ENCODE data around the gene ZFYVE27. TPM values are rescaled to one million over a fixed set of nuclear protein-coding genes. Genes with fewer than 3 reads are reported as not detected.

Gene ZFYVE27
- total RNA-seq, 1 experiment from 2014 or later = 31.7 TPM

- POLR2A ChIA-PET (ENCODE audit: low non-redundant PET) = no interaction called here
- H3K36me3 ChIP-seq (ENCODE audit: insufficient read depth, low read length, poor library complexity, severe bottlenecking) = no peaks in the 10 kb centered on the region
- intact Hi-C loops (cut with micrococcal nuclease; ENCODE audit: unreplicated experiment) = loop anchor here (10.0 kb wide), 1 partner anchor 340 kb away; no protein-coding TSS in a partner anchor
- no peak overlapping the region for H3K4me3 ChIP-seq (ENCODE audit: low read depth, low read length, poor library complexity, severe bottlenecking)
- no peaks in the 10 kb centered on the region for H3K9me3 ChIP-seq (ENCODE audit: low read depth, low read length, poor library complexity, severe bottlenecking)
- H3K27me3 ChIP-seq (replicated peaks; ENCODE audit: insufficient read depth, low read depth, low read length, poor library complexity) = no peaks in the 10 kb centered on the region
- no TSS peak for BruUV-seq (replicated peaks)
- no peak for DNase-seq (ENCODE audit: low spot score)
- TF ChIP-seq CTCF (conservative IDR thresholded peaks at IDR 0.05; ENCODE audit: low read depth, low read length) (no peak), EZH2 (IDR thresholded peaks at IDR 0.05; ENCODE audit: borderline replicate concordance, low read depth, low read length, poor library complexity, severe bottlenecking) (no peak)
- no peak overlapping the region for H3K27ac ChIP-seq (ENCODE audit: low read depth, low read length, poor library complexity, severe bottlenecking)
- CTCF ChIA-PET = no interaction called here
- H3K4me1 ChIP-seq (ENCODE audit: insufficient read depth, low read length, poor library complexity, severe bottlenecking) = peaks cover 3% of the 10 kb centered on the region
Observed at GRCh38 chr10:97705006-97705670, 31.8 kb upstream of the ZFYVE27 start.

GRCh38 chr10:97707134-97707861 is 29.6 kb upstream of the ZFYVE27 start:
- no peak for DNase-seq (ENCODE audit: low spot score)
- intact Hi-C loops (cut with micrococcal nuclease; ENCODE audit: unreplicated experiment) = loop anchor here (10.0 kb wide), 1 partner anchor 338 kb away; no protein-coding TSS in a partner anchor
- Histone ChIP-seq H3K9me3 (ENCODE audit: low read depth, low read length, poor library complexity, severe bottlenecking) (no peaks in the 10 kb centered on the region), H3K4me1 (ENCODE audit: insufficient read depth, low read length, poor library complexity, severe bottlenecking) (peaks cover 3% of the 10 kb centered on the region), H3K27ac (ENCODE audit: low read depth, low read length, poor library complexity, severe bottlenecking) (no peak overlapping the region), H3K27me3 (replicated peaks; ENCODE audit: insufficient read depth, low read depth, low read length, poor library complexity) (no peaks in the 10 kb centered on the region), H3K4me3 (ENCODE audit: low read depth, low read length, poor library complexity, severe bottlenecking) (no peak overlapping the region), H3K36me3 (ENCODE audit: insufficient read depth, low read length, poor library complexity, severe bottlenecking) (no peaks in the 10 kb centered on the region)
- no peak for TF ChIP-seq CTCF (conservative IDR thresholded peaks at IDR 0.05; ENCODE audit: low read depth, low read length)
- no peak for TF ChIP-seq EZH2 (IDR thresholded peaks at IDR 0.05; ENCODE audit: borderline replicate concordance, low read depth, low read length, poor library complexity, severe bottlenecking)
- no TSS peak for BruUV-seq (replicated peaks)
- POLR2A ChIA-PET (ENCODE audit: low non-redundant PET) = no interaction called here
- CTCF ChIA-PET = interaction anchor here (0.5 kb wide), 1 partner anchor 401 kb away, joined by 3 read pairs; no protein-coding TSS in a partner anchor

- DNase-seq (ENCODE audit: low spot score) = no peak
- Histone ChIP-seq H3K27me3 (replicated peaks; ENCODE audit: insufficient read depth, low read depth, low read length, poor library complexity) (no peaks in the 10 kb centered on the region), H3K36me3 (ENCODE audit: insufficient read depth, low read length, poor library complexity, severe bottlenecking) (no peaks in the 10 kb centered on the region), H3K4me1 (ENCODE audit: insufficient read depth, low read length, poor library complexity, severe bottlenecking) (peaks cover 9% of the 10 kb centered on the region), H3K9me3 (ENCODE audit: low read depth, low read length, poor library complexity, severe bottlenecking) (no peaks in the 10 kb centered on the region), H3K27ac (ENCODE audit: low read depth, low read length, poor library complexity, severe bottlenecking) (no peak overlapping the region), H3K4me3 (ENCODE audit: low read depth, low read length, poor library complexity, severe bottlenecking) (no peak overlapping the region)
- BruUV-seq (replicated peaks) = no TSS peak
- TF ChIP-seq CTCF (conservative IDR thresholded peaks at IDR 0.05; ENCODE audit: low read depth, low read length) (no peak), EZH2 (IDR thresholded peaks at IDR 0.05; ENCODE audit: borderline replicate concordance, low read depth, low read length, poor library complexity, severe bottlenecking) (no peak)
- POLR2A ChIA-PET (ENCODE audit: low non-redundant PET) = no interaction called here
- CTCF ChIA-PET = no interaction called here
- intact Hi-C loops (cut with micrococcal nuclease; ENCODE audit: unreplicated experiment) = loop anchor here (10.0 kb wide), 1 partner anchor 337 kb away; no protein-coding TSS in a partner anchor
Observed at GRCh38 chr10:97708167-97708566, 28.8 kb upstream of the ZFYVE27 start.

All from A673 (cell line).